LNCaP clone FGC (cell line): ENCODE results near the gene MINDY3.
"Not testable (repeated sequence)": the region's sequence is repeated elsewhere in the genome, so short reads cannot be mapped to it uniquely, and the experiment has no call there.

Source experiments
- DNase-seq: peaks from one replicate; pipeline ENCODE4 v3.0.0-alpha.2; 2011; ENCODE audit warnings: low read depth
- H3K4me3 ChIP-seq: 2 replicates; pipeline ENCODE4 v1.5.1; 2011; ENCODE audit warnings: mild to moderate bottlenecking, low read depth, low read length, control low read depth
- TF ChIP-seq, protein P1 (sequence below): IDR thresholded peaks from 2 replicates; pipeline ENCODE4 v1.5.1; 2012; ENCODE audit warnings: mild to moderate bottlenecking; ENCODE audit not compliant: control insufficient read depth, insufficient read depth; ENCODE audit errors: extremely low read depth

The MINDY3 gene

DNA sequence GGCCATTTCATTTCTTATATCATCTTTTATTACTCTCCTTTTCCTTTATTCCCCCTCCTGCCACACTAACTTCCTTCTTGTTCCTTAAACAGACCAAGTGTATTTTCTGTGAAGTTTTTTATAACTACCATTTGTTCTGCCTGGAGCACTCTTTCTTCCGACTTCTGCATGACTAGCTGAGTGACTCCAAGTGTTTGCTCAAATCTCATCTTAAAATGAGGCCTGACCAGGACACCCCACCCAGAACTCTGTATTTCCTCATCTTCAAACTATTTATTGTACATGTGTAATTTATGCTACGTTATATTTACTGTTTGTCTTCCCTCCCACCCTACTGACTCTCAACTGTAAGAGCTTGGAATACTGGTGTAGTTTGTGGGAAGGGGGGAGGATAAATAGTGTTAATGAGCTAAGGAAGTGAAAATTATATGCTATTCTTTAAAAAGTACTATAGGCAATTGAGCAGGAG is 3.2 kb downstream of the MINDY3 start:
- TF ChIP-seq, protein P1, sequence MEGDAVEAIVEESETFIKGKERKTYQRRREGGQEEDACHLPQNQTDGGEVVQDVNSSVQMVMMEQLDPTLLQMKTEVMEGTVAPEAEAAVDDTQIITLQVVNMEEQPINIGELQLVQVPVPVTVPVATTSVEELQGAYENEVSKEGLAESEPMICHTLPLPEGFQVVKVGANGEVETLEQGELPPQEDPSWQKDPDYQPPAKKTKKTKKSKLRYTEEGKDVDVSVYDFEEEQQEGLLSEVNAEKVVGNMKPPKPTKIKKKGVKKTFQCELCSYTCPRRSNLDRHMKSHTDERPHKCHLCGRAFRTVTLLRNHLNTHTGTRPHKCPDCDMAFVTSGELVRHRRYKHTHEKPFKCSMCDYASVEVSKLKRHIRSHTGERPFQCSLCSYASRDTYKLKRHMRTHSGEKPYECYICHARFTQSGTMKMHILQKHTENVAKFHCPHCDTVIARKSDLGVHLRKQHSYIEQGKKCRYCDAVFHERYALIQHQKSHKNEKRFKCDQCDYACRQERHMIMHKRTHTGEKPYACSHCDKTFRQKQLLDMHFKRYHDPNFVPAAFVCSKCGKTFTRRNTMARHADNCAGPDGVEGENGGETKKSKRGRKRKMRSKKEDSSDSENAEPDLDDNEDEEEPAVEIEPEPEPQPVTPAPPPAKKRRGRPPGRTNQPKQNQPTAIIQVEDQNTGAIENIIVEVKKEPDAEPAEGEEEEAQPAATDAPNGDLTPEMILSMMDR = no peak
- no peak for DNase-seq
- H3K4me3 ChIP-seq = no peak overlapping the region

GRCh38 chr10:15856328-15857015 is 3.8 kb downstream of the MINDY3 start:
- TF ChIP-seq, protein P1 = no peak
- no peak overlapping the region for H3K4me3 ChIP-seq
- DNase-seq = peak; percentile 62

- DNase-seq = no peak
Measured at GRCh38 chr10:15853800-15854199, 6.5 kb downstream of the MINDY3 start.

GRCh38 chr10:15852111-15852557 is 8.2 kb downstream of the MINDY3 start:
- TF ChIP-seq, protein P1 = no peak
- H3K4me3 ChIP-seq = no peak overlapping the region
- DNase-seq = peak; percentile 45

More at GRCh38 chr10:15853800-15854199, 6.5 kb downstream of the MINDY3 start:
- TF ChIP-seq, protein P1 = no peak
- no peak overlapping the region for H3K4me3 ChIP-seq

DNA sequence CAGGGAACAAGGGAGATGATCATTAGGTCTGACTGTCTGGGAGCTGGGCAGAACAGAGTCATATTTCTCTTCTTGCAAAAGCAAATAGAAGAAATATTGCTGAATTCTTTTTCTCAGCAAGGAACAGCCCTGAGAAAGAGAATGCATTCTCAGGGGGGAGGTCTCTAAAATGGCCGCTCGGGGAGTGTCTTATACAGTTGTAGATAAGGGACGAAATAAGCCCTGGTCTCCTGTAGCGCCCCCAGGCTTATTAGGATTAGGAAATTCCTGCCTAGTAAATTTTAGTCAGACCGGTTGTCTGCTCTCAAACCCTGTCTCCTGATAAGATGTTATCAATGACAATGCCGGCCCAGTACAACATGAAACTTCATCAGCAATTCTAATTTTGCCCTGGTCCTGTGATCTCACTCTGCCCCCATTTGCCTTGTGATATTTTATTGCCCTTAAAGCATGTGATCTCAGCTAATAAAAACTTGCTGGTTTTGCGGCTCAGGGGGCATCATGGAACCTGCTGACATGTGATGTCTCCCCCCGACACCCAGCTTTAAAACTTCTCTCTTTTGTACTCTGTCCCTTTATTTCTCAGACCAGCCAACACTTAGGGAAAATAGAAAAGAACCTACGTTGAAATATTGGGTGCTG is 9.8 kb downstream of the MINDY3 start:
- H3K4me3 ChIP-seq, DNase-seq: not testable (repeated sequence)

GRCh38 chr10:15849316-15849715 is 11.0 kb downstream of the MINDY3 start:
- no peak for DNase-seq
- TF ChIP-seq, protein P1 = no peak
- H3K4me3 ChIP-seq = no peak overlapping the region

- H3K4me3 ChIP-seq = no peak overlapping the region
- TF ChIP-seq, protein P1 = no peak
- no peak for DNase-seq
Measured at GRCh38 chr10:15847481-15847880, 12.8 kb downstream of the MINDY3 start.
